GM18526 (cell line): ENCODE measurements around the gene CAMK1D.

ENCODE experiments used
- POLR2A ChIP-seq: IDR thresholded peaks from 3 replicates; pipeline ENCODE4 v1.6.1; 2011; ENCODE audit not compliant: insufficient read length; ENCODE audit errors: extremely low read depth

Gene CAMK1D

DNA sequence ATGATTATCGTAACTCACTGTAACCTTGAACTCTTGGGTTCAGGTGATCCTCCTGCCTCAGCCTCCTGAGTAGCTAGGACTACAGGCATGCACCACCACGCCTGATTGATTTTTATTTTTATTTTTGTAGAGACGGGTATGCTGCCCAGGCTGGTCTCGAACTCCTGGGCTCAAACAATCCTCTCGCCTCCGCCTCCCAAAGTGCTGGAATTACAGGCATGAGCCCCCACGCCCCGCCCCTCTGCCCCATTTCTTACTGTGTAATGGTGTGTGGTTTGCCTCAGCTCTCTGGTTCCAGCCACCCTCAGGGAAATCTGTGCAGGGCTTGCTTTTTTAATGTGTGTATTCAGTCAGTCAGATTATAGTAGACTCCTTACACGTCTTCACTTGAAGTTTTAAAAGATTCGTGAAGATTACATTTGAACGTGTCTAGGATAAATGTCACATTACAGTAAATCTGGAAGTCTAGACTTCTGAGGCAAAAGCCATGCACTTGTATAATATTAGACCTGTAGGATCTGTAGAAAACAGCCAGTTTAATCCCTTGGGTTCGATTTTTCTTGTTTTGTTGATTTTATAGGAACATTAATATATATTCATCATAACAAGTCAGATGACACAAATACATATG is 276.2 kb downstream of the CAMK1D start:
- no peak for TF ChIP-seq POLR2A

DNA sequence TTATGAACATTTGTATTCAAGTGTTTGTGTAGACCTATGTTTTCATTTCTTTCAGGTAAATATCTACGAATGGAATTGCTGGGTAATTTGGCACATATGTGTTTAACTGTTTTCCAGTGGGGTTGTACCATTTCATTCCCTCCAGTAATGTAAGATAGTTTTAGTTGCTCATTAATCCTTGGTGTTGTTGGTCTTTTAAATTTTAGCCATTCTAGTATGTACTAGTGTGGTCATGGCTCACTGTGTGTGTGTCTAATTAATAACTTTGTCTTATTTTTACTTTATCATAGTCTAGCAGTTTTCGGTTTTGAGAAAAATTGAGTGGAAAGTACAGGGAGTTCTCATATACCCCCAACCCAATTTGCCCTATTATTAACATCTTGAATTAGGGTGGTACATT is 278.8 kb downstream of the CAMK1D start:
- no peak for TF ChIP-seq POLR2A

DNA sequence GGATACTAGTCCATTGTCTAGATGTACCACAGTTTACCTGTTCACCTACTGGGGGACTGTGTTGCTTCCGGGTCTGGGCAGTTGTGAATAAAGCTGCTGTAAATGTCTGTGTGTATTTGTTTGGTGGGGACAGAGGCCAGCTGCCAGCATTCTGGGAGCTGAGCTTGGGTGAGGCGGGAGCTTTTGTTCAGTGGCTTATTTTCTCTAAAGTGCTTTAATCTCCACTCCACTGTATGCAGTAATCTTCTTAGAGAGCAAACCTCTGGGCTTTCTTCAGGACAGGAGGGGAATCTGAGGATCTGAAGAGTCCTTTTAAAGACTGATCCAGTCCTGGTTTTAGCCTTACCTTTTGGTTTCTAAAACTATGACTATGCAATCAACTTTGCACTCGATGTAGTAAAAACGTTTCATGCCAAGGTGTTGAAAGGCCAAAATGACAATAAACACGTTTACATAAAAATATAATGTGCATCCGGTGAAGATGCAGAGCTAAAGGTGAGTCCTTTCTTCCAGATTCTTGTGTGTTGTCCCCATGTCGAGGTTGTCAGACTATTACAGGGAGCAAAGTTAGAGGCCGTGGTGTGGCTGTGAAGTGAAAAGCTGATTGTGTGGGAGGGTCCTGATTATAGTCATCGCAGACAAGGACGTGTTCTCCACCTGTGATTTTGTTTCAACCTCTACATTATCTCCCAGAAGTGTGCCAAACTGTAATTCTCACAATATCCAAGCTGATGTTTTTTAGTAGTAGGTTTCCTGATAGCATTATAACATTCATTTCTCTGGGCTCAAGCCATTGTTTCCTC is 279.8 kb downstream of the CAMK1D start:
- TF ChIP-seq POLR2A: no peak

DNA sequence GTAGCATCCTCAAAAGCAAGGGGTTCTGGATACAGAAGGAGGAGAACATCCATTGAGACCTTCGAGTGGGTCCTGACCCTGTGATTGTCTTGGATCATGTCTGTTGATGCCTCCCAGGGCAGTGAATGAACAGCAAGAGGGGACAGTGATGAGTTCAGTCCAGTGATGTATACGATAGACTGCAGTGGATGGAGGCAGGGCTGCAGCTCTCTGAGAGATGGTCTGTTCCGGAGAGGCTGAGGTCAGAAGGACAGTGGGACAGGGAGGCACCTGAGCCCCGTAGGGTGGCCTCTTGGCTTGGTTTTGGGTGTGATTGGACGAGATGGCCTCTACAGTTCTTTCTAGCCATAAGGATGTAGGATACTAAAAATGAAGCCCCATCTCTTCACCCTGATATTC is 280.4 kb downstream of the CAMK1D start:
- TF ChIP-seq POLR2A: no peak

DNA sequence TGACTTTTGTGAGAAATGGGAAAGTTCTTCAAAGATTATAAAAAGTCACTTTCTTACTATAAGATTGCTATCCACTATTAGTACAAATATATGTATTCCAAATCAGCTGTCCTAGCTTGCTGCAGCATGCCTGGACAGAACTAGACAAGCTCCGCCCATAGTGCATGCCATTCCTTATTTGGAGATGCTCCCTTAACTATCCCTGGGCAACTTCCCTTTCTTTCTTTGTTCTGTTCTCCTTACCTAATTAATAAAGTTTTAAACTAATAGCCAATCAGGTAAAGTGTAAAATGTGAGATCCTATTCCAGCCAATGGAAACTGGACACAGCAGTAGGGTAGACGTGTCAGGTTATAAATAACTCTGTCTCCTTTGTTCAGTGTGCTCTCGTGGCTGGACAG is 281.9 kb downstream of the CAMK1D start:
- TF ChIP-seq POLR2A: no peak

DNA sequence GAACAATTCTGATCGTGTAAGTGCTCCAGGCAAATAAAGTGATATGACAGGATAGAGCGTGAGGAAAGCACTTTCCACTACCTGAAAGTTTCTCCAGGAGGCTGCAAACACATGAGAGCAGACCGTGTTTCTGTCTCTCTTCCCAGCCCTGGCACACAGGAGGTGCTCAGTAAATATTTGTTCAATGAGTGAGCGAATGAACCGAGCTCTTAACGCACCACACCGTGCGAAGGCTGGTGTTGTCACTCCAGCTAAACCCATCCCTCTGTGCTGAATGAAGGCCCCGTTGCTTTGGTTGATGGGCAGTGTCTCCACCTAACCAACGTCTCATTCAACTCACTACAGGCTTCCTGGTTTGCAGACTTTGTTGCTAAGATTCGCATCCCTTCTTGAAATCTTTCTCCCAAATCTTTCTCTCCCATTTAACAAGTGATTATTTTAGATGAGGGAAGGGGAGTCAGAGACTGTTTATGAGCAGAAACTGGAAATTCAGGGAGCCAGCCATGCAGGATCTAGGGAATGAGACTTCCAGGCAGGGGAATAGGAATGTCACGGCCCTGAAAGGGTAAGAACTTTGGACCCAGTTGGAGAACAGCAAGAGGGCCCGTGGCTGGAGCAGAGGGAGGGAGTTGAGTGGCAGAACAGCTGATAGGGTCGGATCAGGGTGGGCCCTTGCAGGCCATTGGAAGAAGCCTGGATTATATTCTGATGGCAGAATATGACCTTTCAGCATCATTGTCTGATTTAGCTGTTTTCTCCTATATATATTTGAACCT is 282.6 kb downstream of the CAMK1D start:
- TF ChIP-seq POLR2A: no peak

DNA sequence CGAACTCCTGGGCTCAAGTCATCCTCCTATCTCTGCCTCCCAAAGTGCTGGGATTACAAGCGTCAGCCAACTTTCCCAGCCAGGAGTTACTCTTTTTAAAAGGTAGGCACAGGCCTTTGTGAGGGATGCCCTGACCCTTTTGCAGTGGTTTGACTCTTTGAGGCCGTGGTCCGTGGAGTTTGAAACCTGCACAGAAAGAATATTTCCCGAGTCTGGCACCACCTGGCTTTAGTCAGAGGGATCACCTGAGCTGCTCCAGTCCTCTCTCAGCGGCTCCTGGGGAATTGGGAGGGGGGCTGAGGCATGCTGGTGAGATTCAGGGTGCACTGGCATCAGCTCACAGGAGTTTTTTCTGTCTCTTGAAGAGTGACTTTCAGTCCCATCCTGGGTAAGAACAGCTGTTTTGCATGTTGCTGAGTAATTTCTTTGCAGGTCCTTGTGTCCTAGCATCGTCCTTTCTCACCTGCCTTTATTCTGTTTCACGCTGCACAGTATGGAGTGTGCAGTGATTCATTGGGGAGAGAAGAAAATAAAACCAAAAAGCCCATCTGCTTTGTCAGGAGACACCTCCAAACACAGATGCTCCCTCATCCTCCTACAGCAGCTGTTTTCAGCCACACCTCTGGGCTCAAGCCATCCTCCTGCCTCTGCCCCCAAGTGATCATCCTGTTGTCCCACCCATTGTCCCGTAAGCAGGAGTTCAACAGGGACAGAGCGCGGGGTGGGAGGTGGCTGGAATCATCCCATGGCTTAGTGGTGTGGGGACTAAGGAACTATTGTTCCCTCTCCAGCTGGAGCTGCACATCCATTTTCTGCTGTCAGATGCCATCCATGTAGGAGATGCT is 284.7 kb downstream of the CAMK1D start:
- no peak for TF ChIP-seq POLR2A

DNA sequence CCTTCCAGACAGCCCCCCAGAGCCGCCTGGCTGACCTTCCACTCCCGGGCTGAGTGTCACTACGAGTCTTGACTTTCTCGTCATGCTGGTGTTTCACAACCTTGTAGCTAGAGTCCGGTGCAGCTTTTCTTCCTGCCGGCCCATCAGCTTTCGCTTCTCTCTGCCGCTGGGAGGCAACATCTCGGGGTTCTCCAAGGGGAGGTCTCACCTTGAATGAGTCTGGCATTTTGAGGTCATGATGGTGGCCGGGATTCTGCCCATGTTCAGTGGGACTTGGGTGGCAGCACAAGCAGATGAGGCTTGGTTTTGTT is 285.2 kb downstream of the CAMK1D start:
- no peak for TF ChIP-seq POLR2A

DNA sequence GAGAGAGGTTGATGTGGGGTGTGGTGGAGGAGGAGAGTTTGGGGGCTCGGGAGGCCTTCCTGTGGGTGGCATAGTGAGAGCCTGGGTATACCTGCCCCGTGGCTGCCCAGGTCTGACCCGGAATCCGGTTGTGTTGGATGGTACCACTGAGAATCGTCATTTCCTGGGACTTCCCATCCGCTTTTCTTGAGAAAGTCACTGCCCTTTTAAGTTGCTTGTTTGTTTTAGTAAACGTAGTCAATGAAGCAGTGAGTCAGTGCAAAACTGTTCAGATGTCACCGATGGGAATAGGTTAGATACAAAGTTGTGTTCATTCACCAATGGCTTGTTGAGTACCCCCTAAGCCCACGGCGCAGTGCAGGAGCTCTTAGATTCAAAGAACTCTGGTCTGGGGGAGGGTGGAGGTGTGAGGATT is 285.8 kb downstream of the CAMK1D start:
- no peak for TF ChIP-seq POLR2A

DNA sequence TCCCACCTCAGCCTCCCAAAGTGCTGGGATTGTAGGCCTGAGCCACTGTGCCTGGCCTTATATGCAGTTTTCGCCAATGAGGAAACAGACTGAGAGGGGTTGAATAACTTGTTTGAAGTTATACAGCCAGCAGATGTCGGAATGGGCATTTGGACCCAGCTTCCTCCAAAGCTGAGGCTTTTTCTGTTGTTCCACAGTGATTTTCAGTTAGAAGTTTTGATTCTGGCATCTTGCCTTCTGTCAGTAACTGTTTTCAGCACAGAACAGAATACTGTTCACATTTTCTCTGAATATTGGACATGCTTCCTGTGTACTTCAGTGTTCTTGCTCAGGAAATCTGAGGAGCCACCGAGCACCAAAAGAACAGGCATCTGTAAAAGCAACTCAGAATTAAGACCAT is 287.2 kb downstream of the CAMK1D start:
- TF ChIP-seq POLR2A: no peak

DNA sequence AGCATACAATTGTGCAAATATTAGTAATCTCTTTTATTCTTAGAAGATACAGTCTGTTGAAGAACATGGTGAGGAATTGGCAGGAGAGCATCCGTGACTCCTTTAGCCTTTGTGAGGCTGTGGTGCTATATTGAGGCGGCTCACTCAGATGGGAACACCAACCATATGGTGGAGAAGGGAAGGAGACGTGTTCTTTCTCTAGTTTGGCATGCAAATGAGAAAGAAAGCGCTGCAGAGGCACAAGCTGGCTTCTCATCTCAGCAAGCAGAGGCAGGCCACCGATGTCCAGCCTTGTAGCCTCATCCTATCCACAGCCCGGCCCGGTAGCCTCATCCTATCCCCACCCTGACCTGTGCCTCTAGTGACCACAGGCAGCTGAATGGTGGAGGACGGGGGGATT is 288.3 kb downstream of the CAMK1D start:
- TF ChIP-seq POLR2A: no peak

DNA sequence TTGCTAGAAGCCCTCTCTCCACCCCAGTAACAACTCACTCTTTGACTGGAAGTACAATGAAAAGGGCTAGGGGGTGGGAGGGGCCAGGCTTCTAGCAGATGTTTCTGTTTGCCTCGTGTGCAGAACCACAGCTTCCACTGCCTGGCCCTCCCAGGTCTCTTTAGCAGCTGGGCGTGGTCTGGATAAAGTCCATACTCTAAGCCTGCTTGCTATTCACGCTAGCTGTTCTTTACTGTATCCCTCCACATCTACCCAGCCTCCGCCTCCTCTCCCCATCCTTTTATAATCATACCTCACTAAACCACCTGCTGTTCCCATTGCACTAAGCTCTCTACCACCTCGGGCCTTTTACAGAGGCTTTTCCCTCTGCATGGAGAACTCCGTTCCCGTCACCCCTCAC is 288.8 kb downstream of the CAMK1D start:
- TF ChIP-seq POLR2A: no peak

DNA sequence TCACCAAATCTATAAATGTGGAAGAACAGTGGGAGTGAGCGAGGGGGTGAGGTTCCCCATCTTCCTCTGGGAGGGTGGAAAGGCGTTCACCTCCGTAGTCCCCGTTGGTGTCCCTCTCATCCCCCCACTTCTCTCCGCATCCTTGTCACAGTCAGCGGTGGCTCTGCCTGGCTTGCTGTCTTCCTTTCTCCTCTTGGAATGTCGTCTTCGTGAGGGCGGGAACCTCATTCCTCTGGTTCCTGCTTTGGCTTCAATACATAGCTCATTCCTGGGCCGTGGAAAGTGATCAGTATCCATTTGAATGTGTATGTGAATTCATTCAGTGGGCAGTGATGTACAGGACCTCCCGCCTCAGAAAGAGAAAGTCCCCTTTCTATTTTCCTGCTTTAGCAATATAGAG is 289.4 kb downstream of the CAMK1D start:
- no peak for TF ChIP-seq POLR2A

DNA sequence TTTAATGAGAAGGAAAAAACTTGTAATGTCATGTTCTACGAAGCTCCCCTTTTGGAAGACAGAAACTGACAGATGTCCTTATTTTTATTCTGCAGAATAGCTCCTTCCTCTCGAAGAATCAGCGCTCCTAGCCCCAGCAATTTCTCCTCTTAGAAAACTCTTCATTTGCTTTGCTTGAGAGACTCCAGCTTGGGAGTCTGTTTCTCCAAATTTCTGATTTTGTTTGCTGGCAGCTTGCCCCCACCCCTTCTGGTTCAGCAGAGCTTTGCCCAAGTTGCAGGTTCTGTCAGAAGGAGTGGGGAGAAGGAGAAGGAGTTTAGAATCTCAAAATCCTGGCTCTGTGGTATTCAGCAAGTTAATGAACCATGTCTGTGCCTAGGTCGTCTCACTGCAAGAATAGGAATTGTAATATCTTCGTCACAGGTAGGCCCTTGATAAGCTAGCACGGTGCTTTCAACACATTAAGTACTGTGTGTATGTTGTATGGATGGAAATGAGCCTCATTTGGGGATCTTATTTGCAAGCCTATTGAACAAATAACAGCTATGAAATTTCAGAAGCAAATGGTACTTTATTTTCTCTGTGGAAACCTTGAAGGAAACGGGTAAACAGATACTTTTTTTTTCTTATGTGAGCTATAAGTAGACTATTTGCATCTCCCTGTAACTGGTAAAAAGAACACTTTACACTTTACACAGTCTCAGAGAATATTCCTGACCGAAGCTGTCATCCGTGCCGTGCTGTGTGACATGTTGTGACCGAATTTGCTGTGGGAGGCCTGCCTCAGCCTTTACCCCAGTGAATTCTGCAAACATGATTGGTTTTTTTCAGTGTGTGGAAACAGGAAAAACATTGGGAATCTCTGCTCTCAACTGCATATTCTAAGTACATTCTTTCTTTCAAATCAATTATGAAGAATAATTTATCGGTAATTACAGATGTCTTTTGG is 290.9 kb downstream of the CAMK1D start:
- no peak for TF ChIP-seq POLR2A
